Transverse colon (tissue), 4 donors: ENCODE results near the gene DLL1. TPM values are rescaled to one million over a fixed set of nuclear protein-coding genes. Genes with fewer than 3 reads are reported as not detected.
A peak's percentile ranks its signal among the peaks of the same experiment; 100 is the strongest.

Experiments
- DNase-seq: peaks from one replicate; pipeline ENCODE4 v3.0.0-alpha.2; 2019
- H3K27ac ChIP-seq, 4 donors: fragments of 200-600 bp; sonication (generic); 2 replicates each; pipeline ENCODE4 v1.5.1; 2016 to 2018; ENCODE audit warnings: inconsistent platforms in 4 of 4
- H3K27me3 ChIP-seq: fragments of 200-600 bp; sonication (generic); 2 replicates; pipeline ENCODE4 v1.5.1; 2017; ENCODE audit warnings: inconsistent platforms
- H3K36me3 ChIP-seq, 4 donors: fragments of 200-600 bp; sonication (generic); 2 replicates each; pipeline ENCODE4 v1.5.1; 2017 to 2019; ENCODE audit warnings: inconsistent platforms in 4 of 4
- H3K4me1 ChIP-seq, 4 donors: fragments of 200-600 bp; sonication (generic); 2 replicates each; pipeline ENCODE4 v1.5.1; 2017 to 2020; ENCODE audit warnings: inconsistent platforms in 4 of 4
- H3K4me3 ChIP-seq, 4 donors: fragments of 200-600 bp; sonication (generic); 1 replicate in 1 of 4; 2 replicates in 3 of 4; pipeline versions ENCODE4 v1.5.1 to v1.6.1; 2017 to 2019; ENCODE audit warnings: inconsistent platforms in 4 of 4
- H3K9me3 ChIP-seq, 2 donors: fragments of 200-600 bp; sonication (generic); 2 replicates each; pipeline ENCODE4 v1.5.1; 2017 to 2019; ENCODE audit warnings: inconsistent platforms in 2 of 2
- CTCF ChIP-seq, 5 experiments: fragments of 200-600 bp in 3 of 5; fragments of 450-650 bp in 2 of 5; sonication (generic) in 3 of 5; IDR thresholded peaks; 1 replicate in 2 of 5; 2 replicates in 3 of 5; pipeline ENCODE4 v1.5.1; 2016 to 2017; ENCODE audit warnings: antibody characterized with exemption in 5 of 5, inconsistent platforms in 3 of 5, mild to moderate bottlenecking in 2 of 5, moderate library complexity in 1 of 5
- EP300 ChIP-seq: sonication (generic); formaldehyde crosslinking; IDR thresholded peaks from one replicate; pipeline ENCODE4 v1.6.1; 2017; ENCODE audit warnings: antibody characterized with exemption, low read depth
- POLR2A ChIP-seq: fragments of 450-650 bp; IDR thresholded peaks from one replicate; pipeline ENCODE4 v1.6.1; 2016; ENCODE audit warnings: antibody characterized with exemption, mild to moderate bottlenecking, moderate library complexity
- POLR2AphosphoS5 ChIP-seq, 3 donors: sonication (generic); formaldehyde crosslinking; IDR thresholded peaks; one replicate each; pipeline ENCODE4 v1.6.1; 2016; ENCODE audit warnings: antibody characterized with exemption in 3 of 3
- WGBS, 2 donors: methylation state at CpG; one replicate each; pipeline ENCODE4 v1.1.5; 2018; ENCODE audit warnings: low coverage in 1 of 2; 5-methylcytosine and 5-hydroxymethylcytosine counted together
- in situ Hi-C, 4 donors: fragments of 200-750 bp; cut with MboI; loops; one replicate each; pipeline versions ENCODE4 v1.15.0 to v1.15.1; 2017; ENCODE audit warnings: low sequenced_read_pairs in 3 of 4, low pct_ligation_motif_present in 1 of 4, low pct_unique_long_range_greater_than_20kb in 1 of 4
- intact Hi-C: fragments of 100-400 bp; cut with DNase I; formaldehyde crosslinking; loops from one replicate; pipeline ENCODE4 v1.15.1; 2023; ENCODE audit warnings: low total_unique reads
- total RNA-seq, 4 donors: library from RNA; depleted of rRNA; stranded (reverse); fragments of >200 nt; gene quantifications; one replicate each; pipeline ENCODE4 v1.1.0, GENCODE V29; 2016

DLL1 gene
- total RNA-seq, 4 donors from 2014 or later: 15.0 to 46.2 (median 25.9) TPM

- no peaks in the 10 kb centered on the region for H3K36me3 ChIP-seq
- no peak overlapping the region for H3K27ac ChIP-seq
- H3K9me3 ChIP-seq: no peaks in the 10 kb centered on the region
- in situ Hi-C loops: no loop called here
- peaks cover 0 to 29% (median 5%) of the 10 kb centered on the region in 4 donors for H3K4me1 ChIP-seq
- TF ChIP-seq POLR2A: no peak
- no peak for TF ChIP-seq POLR2AphosphoS5 (IDR thresholded peaks at IDR 0.05)
- TF ChIP-seq CTCF (IDR thresholded peaks at IDR 0.05): no peak
- TF ChIP-seq EP300: no peak
- DNase-seq: no peak
- no peaks in the 10 kb centered on the region for H3K27me3 ChIP-seq
- intact Hi-C loops: no loop called here
- H3K4me3 ChIP-seq: no peak overlapping the region
- WGBS, 2 donors: 97% methylated on average over 23 of the region's 23 CpGs; no CpG with 5 or more reads in 1 of the 2 donors
Observed at GRCh38 chr6:170273191-170273590, 17.7 kb downstream of the DLL1 start.

- H3K9me3 ChIP-seq: no peaks in the 10 kb centered on the region
Observed at GRCh38 chr6:170272341-170273065, 18.4 kb downstream of the DLL1 start.

GRCh38 chr6:170271771-170272314 is 19.0 kb downstream of the DLL1 start:
- DNase-seq: peak; percentile 59
- H3K27me3 ChIP-seq: no peaks in the 10 kb centered on the region
- H3K4me3 ChIP-seq: no peak overlapping the region
- H3K27ac ChIP-seq: no peak overlapping the region
- in situ Hi-C loops: no loop called here
- no peaks in the 10 kb centered on the region for H3K9me3 ChIP-seq
- TF ChIP-seq POLR2AphosphoS5 (IDR thresholded peaks at IDR 0.05) (no peak), POLR2A (no peak), EP300 (no peak), CTCF (IDR thresholded peaks at IDR 0.05) (no peak)
- H3K4me1 ChIP-seq: peaks cover 0 to 24% (median 5%) of the 10 kb centered on the region in 4 donors
- no peaks in the 10 kb centered on the region for H3K36me3 ChIP-seq
- 68 to 69% methylated on average over 8 to 31 of the region's 32 CpGs for WGBS, 2 donors
- intact Hi-C loops: no loop called here

More at GRCh38 chr6:170272341-170273065, 18.4 kb downstream of the DLL1 start:
- Histone ChIP-seq H3K36me3 (no peaks in the 10 kb centered on the region), H3K4me1 (peaks cover 0 to 27% (median 5%) of the 10 kb centered on the region in 4 donors), H3K27ac (no peak overlapping the region), H3K27me3 (no peaks in the 10 kb centered on the region), H3K4me3 (no peak overlapping the region)
- intact Hi-C loops (no loop called here), in situ Hi-C loops (no loop called here)
- WGBS, 2 donors: 78% methylated on average over 28 of the region's 30 CpGs; no CpG with 5 or more reads in 1 of the 2 donors
- DNase-seq: no peak
- TF ChIP-seq EP300 (no peak), CTCF (IDR thresholded peaks at IDR 0.05) (no peak), POLR2A (no peak), POLR2AphosphoS5 (IDR thresholded peaks at IDR 0.05) (no peak)

- no peaks in the 10 kb centered on the region for H3K9me3 ChIP-seq
- DNase-seq: no peak
- no peak for TF ChIP-seq POLR2AphosphoS5 (IDR thresholded peaks at IDR 0.05)
- no peak for TF ChIP-seq POLR2A
- no peak for TF ChIP-seq CTCF (IDR thresholded peaks at IDR 0.05)
- no peak for TF ChIP-seq EP300
- H3K4me3 ChIP-seq: no peak overlapping the region
- H3K27me3 ChIP-seq: no peaks in the 10 kb centered on the region
- intact Hi-C loops: no loop called here
- in situ Hi-C loops: no loop called here
- no peaks in the 10 kb centered on the region for H3K36me3 ChIP-seq
- H3K27ac ChIP-seq: no peak overlapping the region
- WGBS, 2 donors: 94 to 98% methylated on average over 6 to 19 of the region's 19 CpGs
- peaks cover under 1 to 25% (median 6%) of the 10 kb centered on the region in 4 donors for H3K4me1 ChIP-seq
Observed at GRCh38 chr6:170270984-170271593, 19.8 kb downstream of the DLL1 start.
